ENCODE data around the gene AHNAK.

The AHNAK gene

GRCh38 chr11:62497132-62497801 is 49.3 kb downstream of the AHNAK start:
- TF ChIP-seq, protein P1, sequence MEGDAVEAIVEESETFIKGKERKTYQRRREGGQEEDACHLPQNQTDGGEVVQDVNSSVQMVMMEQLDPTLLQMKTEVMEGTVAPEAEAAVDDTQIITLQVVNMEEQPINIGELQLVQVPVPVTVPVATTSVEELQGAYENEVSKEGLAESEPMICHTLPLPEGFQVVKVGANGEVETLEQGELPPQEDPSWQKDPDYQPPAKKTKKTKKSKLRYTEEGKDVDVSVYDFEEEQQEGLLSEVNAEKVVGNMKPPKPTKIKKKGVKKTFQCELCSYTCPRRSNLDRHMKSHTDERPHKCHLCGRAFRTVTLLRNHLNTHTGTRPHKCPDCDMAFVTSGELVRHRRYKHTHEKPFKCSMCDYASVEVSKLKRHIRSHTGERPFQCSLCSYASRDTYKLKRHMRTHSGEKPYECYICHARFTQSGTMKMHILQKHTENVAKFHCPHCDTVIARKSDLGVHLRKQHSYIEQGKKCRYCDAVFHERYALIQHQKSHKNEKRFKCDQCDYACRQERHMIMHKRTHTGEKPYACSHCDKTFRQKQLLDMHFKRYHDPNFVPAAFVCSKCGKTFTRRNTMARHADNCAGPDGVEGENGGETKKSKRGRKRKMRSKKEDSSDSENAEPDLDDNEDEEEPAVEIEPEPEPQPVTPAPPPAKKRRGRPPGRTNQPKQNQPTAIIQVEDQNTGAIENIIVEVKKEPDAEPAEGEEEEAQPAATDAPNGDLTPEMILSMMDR (IDR thresholded peaks at IDR 0.05) = no peak
- Mint-ChIP-seq H3K27me3 (ENCODE audit: low read depth, poor library complexity) (peaks cover 17% of the 10 kb centered on the region), H3K4me3 (no peak overlapping the region), H3K27ac (peak overlapping the region; percentile 38), H3K4me1 (peaks cover 28% of the 10 kb centered on the region), H3K36me3 (ENCODE audit: low read depth) (no peaks in the 10 kb centered on the region), H3K9me3 (no peaks in the 10 kb centered on the region)
- DNase-seq = no peak

- peaks cover 22% of the 10 kb centered on the region for H3K4me1 Mint-ChIP-seq
- H3K36me3 Mint-ChIP-seq (ENCODE audit: low read depth) = no peaks in the 10 kb centered on the region
- DNase-seq = no peak
- no peak overlapping the region for H3K27ac Mint-ChIP-seq
- TF ChIP-seq, protein P1 (IDR thresholded peaks at IDR 0.05) = no peak
- H3K4me3 Mint-ChIP-seq = no peak overlapping the region
- H3K27me3 Mint-ChIP-seq (ENCODE audit: low read depth, poor library complexity) = peaks cover 11% of the 10 kb centered on the region
- H3K9me3 Mint-ChIP-seq = no peaks in the 10 kb centered on the region
These were observed 49.9 kb downstream of the AHNAK start for GRCh38 chr11:62496676-62497075.

GRCh38 chr11:62494246-62494645 is 52.4 kb downstream of the AHNAK start:
- H3K36me3 Mint-ChIP-seq (ENCODE audit: low read depth) = no peaks in the 10 kb centered on the region
- peaks cover 4% of the 10 kb centered on the region for H3K4me1 Mint-ChIP-seq
- H3K9me3 Mint-ChIP-seq = no peaks in the 10 kb centered on the region
- no peak overlapping the region for H3K4me3 Mint-ChIP-seq
- peaks cover 7% of the 10 kb centered on the region for H3K27me3 Mint-ChIP-seq (ENCODE audit: low read depth, poor library complexity)
- no peak overlapping the region for H3K27ac Mint-ChIP-seq
- no peak for DNase-seq
- TF ChIP-seq, protein P1 (IDR thresholded peaks at IDR 0.05) = no peak

DNA sequence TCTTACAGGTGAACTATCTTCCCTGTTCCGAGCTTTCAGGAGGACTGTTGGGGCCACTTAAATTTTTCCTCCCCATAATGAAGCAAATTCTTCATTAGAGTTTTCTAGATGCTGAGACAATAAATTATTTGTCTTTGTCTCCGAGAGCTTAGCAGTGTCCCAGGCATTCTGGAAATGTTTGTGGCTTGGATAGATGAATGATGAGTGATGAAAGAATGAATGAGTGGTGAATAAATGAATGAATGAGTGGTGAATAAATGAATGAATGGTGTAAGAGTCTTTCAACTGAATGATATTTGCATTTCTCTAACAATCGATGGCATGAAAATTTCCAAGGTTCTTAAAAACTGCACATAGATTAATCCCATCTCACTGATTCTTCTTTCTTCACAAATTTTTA is 52.8 kb downstream of the AHNAK start:
- no peak for DNase-seq
- H3K4me1 Mint-ChIP-seq = peaks cover 4% of the 10 kb centered on the region
- H3K27ac Mint-ChIP-seq = no peak overlapping the region
- TF ChIP-seq, protein P1 (IDR thresholded peaks at IDR 0.05) = no peak
- H3K27me3 Mint-ChIP-seq (ENCODE audit: low read depth, poor library complexity) = peaks cover 7% of the 10 kb centered on the region
- H3K36me3 Mint-ChIP-seq (ENCODE audit: low read depth) = no peaks in the 10 kb centered on the region
- no peaks in the 10 kb centered on the region for H3K9me3 Mint-ChIP-seq
- H3K4me3 Mint-ChIP-seq = no peak overlapping the region

DNA sequence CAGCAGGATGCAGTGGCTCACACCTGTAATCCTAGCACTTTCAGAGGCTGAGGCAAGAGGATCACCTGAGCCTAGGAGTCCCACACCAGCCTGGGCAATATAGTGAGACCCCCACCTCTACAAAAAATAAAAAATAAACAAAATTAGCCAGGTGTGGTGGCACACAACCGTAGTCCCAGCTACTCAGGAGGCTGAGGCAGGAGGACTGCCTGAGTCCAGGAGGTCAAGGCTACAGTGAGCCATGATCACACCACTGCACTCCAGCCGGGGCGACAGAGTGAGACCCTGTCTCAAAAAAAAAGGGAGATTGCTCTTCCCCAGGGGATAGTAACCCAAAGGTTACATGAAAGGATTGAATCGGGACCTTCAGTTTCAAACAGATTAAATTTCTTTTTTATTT is 54.0 kb downstream of the AHNAK start:
- Mint-ChIP-seq H3K9me3 (no peaks in the 10 kb centered on the region), H3K36me3 (ENCODE audit: low read depth) (no peaks in the 10 kb centered on the region), H3K4me3 (no peak overlapping the region), H3K27me3 (ENCODE audit: low read depth, poor library complexity) (peaks cover 6% of the 10 kb centered on the region), H3K4me1 (peaks cover 11% of the 10 kb centered on the region), H3K27ac (no peak overlapping the region)
- DNase-seq = no peak
- TF ChIP-seq, protein P1 (IDR thresholded peaks at IDR 0.05) = no peak

Data from nephron progenitor cell (in vitro differentiated cells).